H1 (cell line): ENCODE measurements around the gene ZNF581. TPM values are rescaled to one million over a fixed set of nuclear protein-coding genes. Genes with fewer than 3 reads are reported as not detected.

Experiments used
- CTCF ChIP-seq, 3 experiments: IDR thresholded peaks; 1 replicate in 2 of 3; 2 replicates in 1 of 3; pipeline versions ENCODE4 v1.5.1 to v1.6.1; 2011; ENCODE audit warnings: low read length in 3 of 3, mild to moderate bottlenecking in 3 of 3, inconsistent platforms in 2 of 3, low read depth in 1 of 3, moderate library complexity in 1 of 3; ENCODE audit not compliant: insufficient read depth in 1 of 3; ENCODE audit errors: control extremely low read depth in 1 of 3
- GTF2F1 ChIP-seq: IDR thresholded peaks from 2 replicates; pipeline ENCODE4 v1.6.1; 2012; ENCODE audit warnings: low read depth, low read length, improper control_type of control experiment, borderline replicate concordance
- HDAC6 ChIP-seq: IDR thresholded peaks from one replicate; pipeline ENCODE4 v1.7.1; 2012; ENCODE audit warnings: low read depth, mild to moderate bottlenecking, inconsistent platforms, low read length, moderate library complexity
- SIN3A ChIP-seq, 2 experiments: IDR thresholded peaks in 1 of 2; conservative IDR thresholded peaks in 1 of 2; 2 replicates each; pipeline ENCODE4 v1.6.1; 2011 to 2012; ENCODE audit warnings: low read length in 2 of 2, improper control_type of control experiment in 1 of 2, low read depth in 1 of 2, mild to moderate bottlenecking in 1 of 2
- polyA plus RNA-seq, 7 experiments: library from polyadenylated mRNA; depleted of rRNA in 3 of 7; stranded (reverse) in 5 of 7; unstranded in 2 of 7; fragments of >200 nt in 5 of 7; fragments of 200-250 nt in 2 of 7; gene quantifications; 1 replicate in 5 of 7; 2 replicates in 1 of 7; 4 replicates in 1 of 7; pipeline versions ENCODE4 v1.2.1 to v1.2.3, GENCODE V29; 2011 to 2013; ENCODE audit warnings: missing spikeins in 2 of 7, mixed read lengths in 2 of 7
- total RNA-seq: library from RNA; stranded (reverse); fragmentation: NEBNext Ultra II Directional; extraction: Animal tissue kit (Norgen Biotek cat#: 25700); gene quantifications from 2 replicates; pipeline ENCODE4 v1.2.1, GENCODE V29; 2021

Gene ZNF581
- total and polyA plus RNA-seq, 2 of the 8 experiments (the other 6 are each of a cell fraction or from before 2014, with no cell fraction given), result 73.0 to 76.1 TPM

GRCh38 chr19:55684946-55685681 lies 41.7 kb downstream of the ZNF581 start (continued):
- TF ChIP-seq SIN3A (conservative IDR thresholded peaks at IDR 0.05 in 1 of 2, IDR thresholded peaks at IDR 0.05 in 1 of 2; ENCODE audit: low read depth in 1 of 2, low read length in 2 of 2), result no peak
- no peak for TF ChIP-seq CTCF (IDR thresholded peaks at IDR 0.05; ENCODE audit: control extremely low read depth in 1 of 3, insufficient read depth in 1 of 3, low read depth in 1 of 3, low read length in 3 of 3)
- TF ChIP-seq HDAC6, result no peak
- no peak for TF ChIP-seq GTF2F1
